Cardiac muscle cell (in vitro differentiated cells and primary cell): Measurements from ENCODE around the gene LIPC. TPM values are rescaled to one million over a fixed set of nuclear protein-coding genes. Genes with fewer than 3 reads are reported as not detected.

Source experiments
- DNase-seq, 2 donors: peaks; one replicate each; pipeline versions ENCODE4 v3.0.0 to v3.0.0-alpha.2; 2010 to 2017; ENCODE audit warnings: low read depth in 1 of 2, low spot score in 1 of 2
- H3K27ac ChIP-seq: fragments of 200-600 bp; sonication (generic); 2 replicates; pipeline ENCODE4 v1.5.1; 2016
- H3K27me3 ChIP-seq: fragments of 200-600 bp; sonication (generic); 2 replicates; pipeline ENCODE4 v1.6.0; 2016; ENCODE audit warnings: control low read depth
- H3K36me3 ChIP-seq: fragments of 200-600 bp; sonication (generic); 2 replicates; pipeline ENCODE4 v1.5.1; 2016; ENCODE audit warnings: control low read depth
- H3K4me1 ChIP-seq: fragments of 200-600 bp; sonication (generic); 2 replicates; pipeline ENCODE4 v1.8.1; 2017; ENCODE audit warnings: low read depth, mild to moderate bottlenecking, mixed run types
- H3K4me3 ChIP-seq: fragments of 200-600 bp; sonication (generic); 2 replicates; pipeline ENCODE4 v1.5.1; 2016; ENCODE audit warnings: mild to moderate bottlenecking
- H3K9me3 ChIP-seq: fragments of 200-600 bp; sonication (generic); 2 replicates; pipeline ENCODE4 v1.5.1; 2017; ENCODE audit warnings: low read depth, mild to moderate bottlenecking, control low read depth
- polyA plus RNA-seq: library from polyadenylated mRNA; unstranded; fragments of >200 nt; fragmentation: Nextera tagmentation; extraction: Ambion mirVana; gene quantifications from 2 replicates; pipeline ENCODE4 v1.2.1, GENCODE V29; 2016
- total RNA-seq: library from RNA; depleted of rRNA; stranded (reverse); fragments of >200 nt; gene quantifications from 2 replicates; pipeline ENCODE4 v1.2.3, GENCODE V29; 2016
- TF ChIP-seq, protein P1 (sequence below): IDR thresholded peaks from 2 replicates; pipeline ENCODE4 v1.5.1; 2012; ENCODE audit warnings: low read depth, mild to moderate bottlenecking, low read length

LIPC gene
- total and polyA plus RNA-seq, 2 experiments from 2014 or later, result not detected

DNA sequence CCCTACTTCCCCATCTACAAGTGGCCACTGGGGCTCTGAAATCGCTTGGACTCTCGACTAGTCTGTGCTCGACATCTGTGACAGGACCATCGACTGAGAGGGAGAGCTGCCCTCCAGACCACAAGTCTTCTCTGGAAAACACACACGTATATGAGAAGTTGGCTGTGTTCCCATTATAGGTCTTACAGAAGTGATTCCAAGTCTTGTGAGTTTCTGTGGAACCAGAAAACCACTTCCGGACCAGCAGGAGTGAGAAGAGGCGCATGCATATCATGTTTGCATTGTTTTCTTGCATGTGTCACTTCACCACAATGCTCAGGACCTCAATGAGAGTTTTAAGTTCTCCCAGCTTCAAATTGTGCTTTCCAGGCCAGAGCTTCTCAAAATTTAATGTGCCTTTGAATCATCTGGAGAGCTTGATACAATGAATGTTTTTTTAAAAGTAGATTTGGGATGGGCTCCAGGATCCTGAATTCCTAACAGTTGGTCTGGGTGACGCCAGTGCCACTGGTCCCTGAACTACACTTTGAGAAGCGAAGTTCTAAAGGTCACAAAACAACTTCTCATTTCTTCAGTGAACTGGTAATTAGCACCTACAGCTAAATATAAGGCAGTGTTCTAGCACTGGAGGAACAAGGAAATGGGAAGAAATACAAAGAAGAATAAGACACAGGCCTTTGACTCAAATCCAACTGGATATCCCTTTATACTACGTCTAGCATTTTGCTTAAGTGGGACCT, 15.7 kb downstream of the LIPC start:
- peak in 1 of 2 donors; percentile 93 for DNase-seq
- TF ChIP-seq, protein P1, sequence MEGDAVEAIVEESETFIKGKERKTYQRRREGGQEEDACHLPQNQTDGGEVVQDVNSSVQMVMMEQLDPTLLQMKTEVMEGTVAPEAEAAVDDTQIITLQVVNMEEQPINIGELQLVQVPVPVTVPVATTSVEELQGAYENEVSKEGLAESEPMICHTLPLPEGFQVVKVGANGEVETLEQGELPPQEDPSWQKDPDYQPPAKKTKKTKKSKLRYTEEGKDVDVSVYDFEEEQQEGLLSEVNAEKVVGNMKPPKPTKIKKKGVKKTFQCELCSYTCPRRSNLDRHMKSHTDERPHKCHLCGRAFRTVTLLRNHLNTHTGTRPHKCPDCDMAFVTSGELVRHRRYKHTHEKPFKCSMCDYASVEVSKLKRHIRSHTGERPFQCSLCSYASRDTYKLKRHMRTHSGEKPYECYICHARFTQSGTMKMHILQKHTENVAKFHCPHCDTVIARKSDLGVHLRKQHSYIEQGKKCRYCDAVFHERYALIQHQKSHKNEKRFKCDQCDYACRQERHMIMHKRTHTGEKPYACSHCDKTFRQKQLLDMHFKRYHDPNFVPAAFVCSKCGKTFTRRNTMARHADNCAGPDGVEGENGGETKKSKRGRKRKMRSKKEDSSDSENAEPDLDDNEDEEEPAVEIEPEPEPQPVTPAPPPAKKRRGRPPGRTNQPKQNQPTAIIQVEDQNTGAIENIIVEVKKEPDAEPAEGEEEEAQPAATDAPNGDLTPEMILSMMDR, result no peak

DNA sequence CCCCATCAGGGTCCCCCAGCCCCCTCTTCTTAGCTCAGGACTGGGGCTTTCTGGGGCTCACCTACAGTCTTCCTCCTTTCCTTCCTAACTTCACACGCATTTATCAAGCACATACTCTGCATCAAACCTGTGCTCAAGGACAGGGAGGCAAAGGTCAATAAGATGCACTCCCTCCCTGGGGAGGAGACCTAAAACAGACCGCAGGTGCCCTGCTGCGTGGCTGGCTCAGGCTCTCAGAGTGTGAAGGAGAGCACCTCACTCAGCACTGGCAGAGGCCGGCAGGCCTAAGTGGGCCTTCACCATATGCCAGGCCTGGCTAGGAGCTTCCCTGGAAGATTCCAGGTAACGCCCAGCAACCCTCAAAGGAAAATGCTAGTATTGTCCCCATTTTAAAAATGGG, 16.5 kb downstream of the LIPC start:
- no peak for DNase-seq
- Histone ChIP-seq H3K27me3 (no peaks in the 10 kb centered on the region), H3K9me3 (no peaks in the 10 kb centered on the region), H3K4me3 (no peak overlapping the region), H3K4me1 (peaks cover 2% of the 10 kb centered on the region), H3K36me3 (no peaks in the 10 kb centered on the region), H3K27ac (no peak overlapping the region)
- TF ChIP-seq, protein P1, result no peak

More for the DNA sequence above, 15.7 kb downstream of the LIPC start:
- H3K9me3 ChIP-seq, result no peaks in the 10 kb centered on the region
- H3K27ac ChIP-seq, result no peak overlapping the region
- peaks cover 2% of the 10 kb centered on the region for H3K4me1 ChIP-seq
- H3K4me3 ChIP-seq, result no peak overlapping the region
- no peaks in the 10 kb centered on the region for H3K36me3 ChIP-seq
- no peaks in the 10 kb centered on the region for H3K27me3 ChIP-seq

DNA sequence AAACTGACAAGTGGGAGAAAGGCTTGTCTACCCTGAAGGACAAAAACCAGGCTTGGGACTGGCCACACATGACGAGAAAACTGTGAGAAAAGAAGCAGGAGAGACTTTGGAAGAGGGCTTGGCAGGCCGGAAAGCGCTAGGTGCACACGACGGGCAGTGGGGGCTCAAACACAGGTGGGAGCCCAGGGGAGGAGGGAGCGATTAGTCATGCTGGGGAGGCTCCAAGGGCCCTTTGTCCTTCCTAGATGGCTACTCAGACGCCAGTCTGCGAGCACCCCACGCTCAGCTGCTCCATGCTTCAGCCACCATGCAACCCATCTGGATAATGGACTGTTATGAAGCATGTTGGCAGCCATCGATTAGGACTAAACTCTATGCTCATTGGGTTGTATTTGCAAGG, 17.1 kb downstream of the LIPC start:
- H3K4me3 ChIP-seq, result no peak overlapping the region
- H3K4me1 ChIP-seq, result peaks cover 2% of the 10 kb centered on the region
- TF ChIP-seq, protein P1, result no peak
- no peaks in the 10 kb centered on the region for H3K27me3 ChIP-seq
- no peak for DNase-seq
- H3K9me3 ChIP-seq, result no peaks in the 10 kb centered on the region
- H3K36me3 ChIP-seq, result no peaks in the 10 kb centered on the region
- no peak overlapping the region for H3K27ac ChIP-seq

DNA sequence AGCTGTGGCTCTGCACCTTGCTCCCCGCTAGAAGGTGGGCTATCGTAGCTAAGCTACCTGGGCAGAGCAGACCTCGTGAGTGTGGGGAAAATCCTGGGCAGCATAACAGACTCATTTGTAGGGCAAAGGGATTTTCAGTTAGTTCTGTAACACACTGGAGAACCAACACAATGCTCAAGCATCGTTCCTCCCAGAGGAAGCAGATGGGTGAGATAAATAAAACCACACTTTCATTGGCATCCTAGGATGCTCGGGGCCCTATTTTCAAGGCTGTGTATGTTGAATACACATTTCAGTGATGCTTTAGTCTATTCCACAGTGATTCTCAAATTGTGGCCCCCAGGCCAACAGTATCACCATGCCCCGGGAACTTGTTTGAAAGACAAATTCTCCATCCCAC, 20.0 kb downstream of the LIPC start:
- no peak for DNase-seq
- H3K36me3 ChIP-seq, result no peaks in the 10 kb centered on the region
- no peak overlapping the region for H3K27ac ChIP-seq
- H3K27me3 ChIP-seq, result no peaks in the 10 kb centered on the region
- TF ChIP-seq, protein P1, result no peak
- H3K4me3 ChIP-seq, result no peak overlapping the region
- H3K9me3 ChIP-seq, result no peaks in the 10 kb centered on the region
- peaks cover 2% of the 10 kb centered on the region for H3K4me1 ChIP-seq

DNA sequence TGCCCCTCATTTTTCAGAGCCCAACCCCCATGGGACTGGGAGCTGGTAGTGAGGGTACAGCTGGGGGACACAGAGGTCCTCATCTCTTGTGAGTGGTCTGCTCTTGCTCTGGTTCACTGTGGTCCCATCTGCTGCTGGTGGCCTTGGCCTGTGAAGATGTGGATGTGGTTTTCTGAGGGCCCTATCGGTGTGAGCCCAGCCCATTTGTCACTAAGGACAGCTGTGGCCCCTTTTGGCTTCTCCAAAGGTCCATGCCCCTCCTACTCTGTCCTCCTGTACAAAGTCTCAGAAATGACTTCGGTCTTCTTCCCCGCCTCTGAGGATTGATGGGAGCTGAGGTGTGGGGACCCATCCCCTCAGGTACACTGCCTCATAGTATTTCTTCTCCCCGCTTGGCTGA, 21.0 kb downstream of the LIPC start:
- no peak for DNase-seq
- H3K4me3 ChIP-seq, result no peak overlapping the region
- H3K27ac ChIP-seq, result no peak overlapping the region
- H3K27me3 ChIP-seq, result no peaks in the 10 kb centered on the region
- TF ChIP-seq, protein P1, result no peak
- H3K9me3 ChIP-seq, result no peaks in the 10 kb centered on the region
- H3K4me1 ChIP-seq, result peaks cover 4% of the 10 kb centered on the region
- no peaks in the 10 kb centered on the region for H3K36me3 ChIP-seq
